Upper lobe of left lung (tissue), 4 donors: ENCODE results near the gene FARSB.

ENCODE experiments used
- POLR2AphosphoS5 ChIP-seq, 2 donors: sonication (generic); formaldehyde crosslinking; IDR thresholded peaks; one replicate each; pipeline ENCODE4 v1.5.1; 2017; ENCODE audit warnings: antibody characterized with exemption in 2 of 2
- TF ChIP-seq, protein P1 (sequence below), 6 experiments: fragments of 450-650 bp in 4 of 6; fragments of 200-600 bp in 2 of 6; sonication (generic) in 2 of 6; IDR thresholded peaks; one replicate each; pipeline ENCODE4 v1.5.1; 2016 to 2019; ENCODE audit warnings: antibody characterized with exemption in 6 of 6

DNA sequence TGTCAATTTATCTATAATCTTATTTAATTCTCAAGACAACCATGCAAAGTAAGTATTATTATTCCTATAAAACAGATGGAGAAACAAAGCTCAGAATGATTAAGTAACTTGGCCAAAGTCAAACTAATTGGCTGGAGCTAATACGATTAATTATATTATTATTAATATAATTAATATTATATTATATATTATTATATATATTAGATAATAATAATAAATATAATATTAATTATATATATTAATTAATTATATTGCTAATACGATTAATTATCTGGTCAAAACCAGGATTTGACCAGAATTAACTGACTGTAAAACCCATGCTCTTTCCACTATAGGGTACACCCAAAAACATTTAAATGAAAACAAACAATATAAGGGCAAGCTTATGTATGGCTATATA is 52.4 kb downstream of the FARSB start:
- TF ChIP-seq, protein P1, sequence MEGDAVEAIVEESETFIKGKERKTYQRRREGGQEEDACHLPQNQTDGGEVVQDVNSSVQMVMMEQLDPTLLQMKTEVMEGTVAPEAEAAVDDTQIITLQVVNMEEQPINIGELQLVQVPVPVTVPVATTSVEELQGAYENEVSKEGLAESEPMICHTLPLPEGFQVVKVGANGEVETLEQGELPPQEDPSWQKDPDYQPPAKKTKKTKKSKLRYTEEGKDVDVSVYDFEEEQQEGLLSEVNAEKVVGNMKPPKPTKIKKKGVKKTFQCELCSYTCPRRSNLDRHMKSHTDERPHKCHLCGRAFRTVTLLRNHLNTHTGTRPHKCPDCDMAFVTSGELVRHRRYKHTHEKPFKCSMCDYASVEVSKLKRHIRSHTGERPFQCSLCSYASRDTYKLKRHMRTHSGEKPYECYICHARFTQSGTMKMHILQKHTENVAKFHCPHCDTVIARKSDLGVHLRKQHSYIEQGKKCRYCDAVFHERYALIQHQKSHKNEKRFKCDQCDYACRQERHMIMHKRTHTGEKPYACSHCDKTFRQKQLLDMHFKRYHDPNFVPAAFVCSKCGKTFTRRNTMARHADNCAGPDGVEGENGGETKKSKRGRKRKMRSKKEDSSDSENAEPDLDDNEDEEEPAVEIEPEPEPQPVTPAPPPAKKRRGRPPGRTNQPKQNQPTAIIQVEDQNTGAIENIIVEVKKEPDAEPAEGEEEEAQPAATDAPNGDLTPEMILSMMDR (IDR thresholded peaks at IDR 0.05) = no peak
- no peak for TF ChIP-seq POLR2AphosphoS5 (IDR thresholded peaks at IDR 0.05)
